Panc1 (cell line): ENCODE results near the gene LAMA5. TPM values are rescaled to one million over a fixed set of nuclear protein-coding genes. Genes with fewer than 3 reads are reported as not detected.
A peak's percentile ranks its signal among the peaks of the same experiment; 100 is the strongest.

ENCODE experiments used
- ATAC-seq: fragments of 200-7000 bp; cut with Tn5 transposase; 2 replicates; pipeline ENCODE4 v1.9.1; 2020; ENCODE audit warnings: mild to moderate bottlenecking, moderate library complexity
- BruUV-seq: library from RNA; stranded (reverse); fragments of 400-500 nt; replicated peaks from 2 replicates; lab custom pipeline; 2021; lab: Mats Ljungman, UMichigan
- CTCF ChIA-PET: fragments of 300-600 bp; sonication (Branson Sonifier 250); formaldehyde crosslinking; loops from one replicate; lab custom pipeline; 2022; ENCODE audit warnings: antibody characterized with exemption; lab: Charles Lee
- POLR2A ChIA-PET: fragments of 300-600 bp; sonication (Branson Sonifier 250); formaldehyde crosslinking; loops from one replicate; lab custom pipeline; 2022; ENCODE audit warnings: antibody characterized with exemption; lab: Charles Lee
- DNase-seq: peaks from one replicate; pipeline ENCODE4 v3.0.0-alpha.2; 2010; ENCODE audit warnings: low read depth, low spot score
- H3K27ac ChIP-seq: 2 replicates; pipeline ENCODE4 v1.5.1; 2011; ENCODE audit warnings: mild to moderate bottlenecking, low read length, inconsistent platforms
- H3K27me3 ChIP-seq: fragments of 200-500 bp; sonication (Bioruptor generic); 2 replicates; pipeline ENCODE4 v1.6.0; 2014; ENCODE audit warnings: low read length, inconsistent platforms; ENCODE audit not compliant: control insufficient read depth, insufficient read depth
- H3K36me3 ChIP-seq: fragments of 200-500 bp; sonication (Bioruptor generic); 2 replicates; pipeline ENCODE4 v1.5.1; 2014; ENCODE audit warnings: inconsistent platforms, mild to moderate bottlenecking, low read length, moderate library complexity; ENCODE audit not compliant: control insufficient read depth, insufficient read depth
- H3K4me1 ChIP-seq: 2 replicates; pipeline ENCODE4 v1.5.1; 2011; ENCODE audit warnings: inconsistent platforms, mild to moderate bottlenecking, low read length, moderate library complexity; ENCODE audit not compliant: control insufficient read depth, insufficient read depth
- H3K4me3 ChIP-seq, 2 experiments: 2 replicates each; pipeline ENCODE4 v1.5.1; 2011 to 2012; ENCODE audit warnings: low read depth in 2 of 2, low read length in 2 of 2, mild to moderate bottlenecking in 2 of 2, inconsistent platforms in 1 of 2, moderate library complexity in 1 of 2
- H3K9me3 ChIP-seq: fragments of 200-500 bp; sonication (Bioruptor generic); 2 replicates; pipeline ENCODE4 v1.5.1; 2014; ENCODE audit warnings: low read depth, mild to moderate bottlenecking, inconsistent platforms, low read length, moderate library complexity; ENCODE audit not compliant: control insufficient read depth, insufficient read depth
- POLR2AphosphoS5 ChIP-seq: IDR thresholded peaks from 2 replicates; pipeline ENCODE4 v1.6.1; 2012; ENCODE audit warnings: mild to moderate bottlenecking, low read depth, low read length, moderate library complexity
- SIN3A ChIP-seq: IDR thresholded peaks from 2 replicates; pipeline ENCODE4 v1.6.1; 2012; ENCODE audit warnings: low read depth, mild to moderate bottlenecking, low read length, moderate library complexity, borderline replicate concordance; ENCODE audit not compliant: insufficient read depth
- TCF7L2 ChIP-seq: IDR thresholded peaks from 2 replicates; pipeline ENCODE4 v1.6.1; 2011; ENCODE audit warnings: mild to moderate bottlenecking, low read depth, low read length, inconsistent platforms
- in situ Hi-C: cut with HindIII; loops from 2 replicates; pipeline ENCODE4 v1.10.0; 2016; ENCODE audit warnings: low sequenced_read_pairs, low pct_unique_long_range_greater_than_20kb
- intact Hi-C: fragments of 100-400 bp; cut with micrococcal nuclease; formaldehyde crosslinking; loops from one replicate; pipeline ENCODE4 v1.10.0; 2022; ENCODE audit not compliant: unreplicated experiment
- total RNA-seq: library from RNA; stranded (reverse); gene quantifications from one replicate; pipeline ENCODE4 v1.2.1, GENCODE V29; 2021; ENCODE audit not compliant: unreplicated experiment
- TF ChIP-seq, protein P1 (sequence below): fragments of 450-650 bp; IDR thresholded peaks from 2 replicates; pipeline ENCODE4 v1.5.1; 2017; ENCODE audit warnings: mild to moderate bottlenecking
- TF ChIP-seq, protein P2 (sequence below), 2 experiments: IDR thresholded peaks; 2 replicates each; pipeline ENCODE4 v1.6.1; 2011 to 2012; ENCODE audit warnings: low read depth in 2 of 2, control low read depth in 1 of 2, low read length in 1 of 2, mild to moderate bottlenecking in 1 of 2, moderate library complexity in 1 of 2; ENCODE audit not compliant: insufficient read depth in 1 of 2

The LAMA5 gene
- total RNA-seq, 1 experiment from 2014 or later: 497 TPM

DNA sequence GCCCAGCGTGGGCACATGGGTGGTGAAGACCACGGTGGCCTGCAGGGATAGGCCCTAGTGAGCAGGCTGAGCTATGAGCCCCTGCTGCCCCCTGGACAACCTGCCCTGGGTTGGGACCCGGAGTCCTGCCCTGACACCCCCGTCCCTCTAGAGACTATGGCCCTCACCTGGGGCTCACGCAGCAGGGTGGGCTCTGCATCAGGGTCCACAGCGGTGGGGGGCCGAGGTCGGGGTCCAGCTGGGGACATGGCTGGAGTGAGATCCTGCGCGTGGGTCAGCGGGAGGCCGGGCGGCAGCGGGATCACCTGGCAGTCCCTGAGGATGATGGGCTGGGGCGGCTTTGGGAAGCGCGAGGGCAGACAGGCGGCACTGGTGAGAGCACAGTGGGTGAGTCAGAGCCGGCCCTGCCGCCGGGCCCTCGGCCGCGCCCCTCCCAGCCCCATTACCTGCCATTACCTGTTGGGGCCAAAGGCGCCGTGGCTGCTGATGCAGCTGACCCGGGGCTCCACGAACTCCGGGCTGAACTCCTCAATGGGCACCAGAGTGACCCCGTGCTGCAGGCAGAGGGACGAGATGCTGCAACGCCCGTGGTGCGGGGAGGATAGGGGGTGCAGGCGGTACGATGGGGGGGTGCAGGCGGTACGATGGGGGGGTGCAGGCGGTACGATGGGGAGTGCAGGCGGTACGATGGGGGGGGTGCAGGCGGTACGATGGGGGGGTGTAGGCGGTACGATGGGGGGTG is 36.4 kb downstream of the LAMA5 start:
- Histone ChIP-seq H3K4me3 (no peak overlapping the region), H3K27me3 (no peaks in the 10 kb centered on the region), H3K9me3 (no peaks in the 10 kb centered on the region), H3K4me1 (no peaks in the 10 kb centered on the region), H3K27ac (no peak overlapping the region), H3K36me3 (peaks cover 14% of the 10 kb centered on the region)
- TF ChIP-seq TCF7L2 (no peak), SIN3A (no peak), POLR2AphosphoS5 (no peak)
- TF ChIP-seq, protein P1, sequence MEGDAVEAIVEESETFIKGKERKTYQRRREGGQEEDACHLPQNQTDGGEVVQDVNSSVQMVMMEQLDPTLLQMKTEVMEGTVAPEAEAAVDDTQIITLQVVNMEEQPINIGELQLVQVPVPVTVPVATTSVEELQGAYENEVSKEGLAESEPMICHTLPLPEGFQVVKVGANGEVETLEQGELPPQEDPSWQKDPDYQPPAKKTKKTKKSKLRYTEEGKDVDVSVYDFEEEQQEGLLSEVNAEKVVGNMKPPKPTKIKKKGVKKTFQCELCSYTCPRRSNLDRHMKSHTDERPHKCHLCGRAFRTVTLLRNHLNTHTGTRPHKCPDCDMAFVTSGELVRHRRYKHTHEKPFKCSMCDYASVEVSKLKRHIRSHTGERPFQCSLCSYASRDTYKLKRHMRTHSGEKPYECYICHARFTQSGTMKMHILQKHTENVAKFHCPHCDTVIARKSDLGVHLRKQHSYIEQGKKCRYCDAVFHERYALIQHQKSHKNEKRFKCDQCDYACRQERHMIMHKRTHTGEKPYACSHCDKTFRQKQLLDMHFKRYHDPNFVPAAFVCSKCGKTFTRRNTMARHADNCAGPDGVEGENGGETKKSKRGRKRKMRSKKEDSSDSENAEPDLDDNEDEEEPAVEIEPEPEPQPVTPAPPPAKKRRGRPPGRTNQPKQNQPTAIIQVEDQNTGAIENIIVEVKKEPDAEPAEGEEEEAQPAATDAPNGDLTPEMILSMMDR: no peak
- TF ChIP-seq, protein P2, sequence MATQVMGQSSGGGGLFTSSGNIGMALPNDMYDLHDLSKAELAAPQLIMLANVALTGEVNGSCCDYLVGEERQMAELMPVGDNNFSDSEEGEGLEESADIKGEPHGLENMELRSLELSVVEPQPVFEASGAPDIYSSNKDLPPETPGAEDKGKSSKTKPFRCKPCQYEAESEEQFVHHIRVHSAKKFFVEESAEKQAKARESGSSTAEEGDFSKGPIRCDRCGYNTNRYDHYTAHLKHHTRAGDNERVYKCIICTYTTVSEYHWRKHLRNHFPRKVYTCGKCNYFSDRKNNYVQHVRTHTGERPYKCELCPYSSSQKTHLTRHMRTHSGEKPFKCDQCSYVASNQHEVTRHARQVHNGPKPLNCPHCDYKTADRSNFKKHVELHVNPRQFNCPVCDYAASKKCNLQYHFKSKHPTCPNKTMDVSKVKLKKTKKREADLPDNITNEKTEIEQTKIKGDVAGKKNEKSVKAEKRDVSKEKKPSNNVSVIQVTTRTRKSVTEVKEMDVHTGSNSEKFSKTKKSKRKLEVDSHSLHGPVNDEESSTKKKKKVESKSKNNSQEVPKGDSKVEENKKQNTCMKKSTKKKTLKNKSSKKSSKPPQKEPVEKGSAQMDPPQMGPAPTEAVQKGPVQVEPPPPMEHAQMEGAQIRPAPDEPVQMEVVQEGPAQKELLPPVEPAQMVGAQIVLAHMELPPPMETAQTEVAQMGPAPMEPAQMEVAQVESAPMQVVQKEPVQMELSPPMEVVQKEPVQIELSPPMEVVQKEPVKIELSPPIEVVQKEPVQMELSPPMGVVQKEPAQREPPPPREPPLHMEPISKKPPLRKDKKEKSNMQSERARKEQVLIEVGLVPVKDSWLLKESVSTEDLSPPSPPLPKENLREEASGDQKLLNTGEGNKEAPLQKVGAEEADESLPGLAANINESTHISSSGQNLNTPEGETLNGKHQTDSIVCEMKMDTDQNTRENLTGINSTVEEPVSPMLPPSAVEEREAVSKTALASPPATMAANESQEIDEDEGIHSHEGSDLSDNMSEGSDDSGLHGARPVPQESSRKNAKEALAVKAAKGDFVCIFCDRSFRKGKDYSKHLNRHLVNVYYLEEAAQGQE (IDR thresholded peaks at IDR 0.05; ENCODE audit: insufficient read depth in 1 of 2, low read depth in 2 of 2, low read length in 1 of 2): no peak
- intact Hi-C loops: no loop called here
- in situ Hi-C loops: no loop called here
- BruUV-seq: no TSS peak
- no peak for ATAC-seq
- CTCF ChIA-PET: no interaction called here
- POLR2A ChIA-PET: interaction anchor here (0.6 kb wide), 1 partner anchor 56 kb away, joined by 3 read pairs; no protein-coding TSS in a partner anchor
- DNase-seq: no peak

DNA sequence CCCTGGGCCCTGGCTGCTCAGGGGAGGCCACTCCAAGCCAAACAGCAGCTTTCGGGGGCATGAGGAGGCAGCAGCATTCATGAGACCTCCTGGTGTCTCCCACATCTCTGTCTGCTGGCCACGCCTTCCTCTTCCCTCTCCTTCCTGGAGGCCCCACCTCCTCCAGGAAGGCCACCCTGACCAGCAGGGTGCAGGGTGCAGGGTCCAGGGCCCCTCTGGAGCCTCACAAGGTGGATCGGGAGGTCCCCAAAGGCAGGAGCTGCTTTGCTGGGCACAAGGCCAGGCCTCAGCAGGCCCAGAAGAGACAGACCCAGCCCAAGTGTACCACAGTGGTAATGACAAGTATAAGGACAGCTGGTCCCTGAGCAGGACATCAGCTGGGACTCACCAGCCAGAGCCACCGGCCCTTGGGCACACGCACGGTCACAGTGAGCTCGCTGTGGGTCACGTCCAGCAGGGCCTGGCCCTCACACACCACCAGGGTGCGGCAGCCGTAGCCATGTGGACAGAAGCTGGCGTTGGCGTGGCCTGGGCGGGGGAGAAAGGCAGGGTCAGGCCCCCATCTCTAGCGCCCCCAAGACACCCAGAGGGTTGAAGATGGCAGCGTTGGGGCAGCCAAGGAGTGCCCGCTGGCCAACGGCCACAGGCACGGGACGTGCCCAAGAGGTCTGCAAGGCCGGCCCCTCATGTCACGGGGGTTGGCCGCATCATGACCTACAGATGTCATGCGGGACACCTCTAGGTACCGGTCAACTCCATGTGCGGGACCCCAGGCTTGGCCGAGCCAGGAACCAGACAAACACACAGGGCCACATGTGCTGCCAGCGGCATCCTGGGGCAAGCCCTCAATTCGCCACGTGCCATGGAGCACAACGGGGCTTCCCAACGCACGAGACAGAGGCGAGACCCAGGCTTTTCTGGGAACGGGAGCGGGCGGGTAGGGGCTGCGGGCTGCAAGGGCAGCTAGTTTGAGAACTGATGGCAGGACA is 37.4 kb downstream of the LAMA5 start:
- in situ Hi-C loops (no loop called here), intact Hi-C loops (no loop called here)
- DNase-seq: no peak
- Histone ChIP-seq H3K27ac (no peak overlapping the region), H3K9me3 (no peaks in the 10 kb centered on the region), H3K4me3 (no peak overlapping the region), H3K36me3 (peaks cover 12% of the 10 kb centered on the region), H3K27me3 (no peaks in the 10 kb centered on the region), H3K4me1 (peaks cover under 1% of the 10 kb centered on the region; the same call in 1 of the 2 replicates)
- no peak for ATAC-seq
- TF ChIP-seq, protein P1: no peak
- 0 out of 2 replicates have a peak, but pooled peaks have one; percentile 4 for TF ChIP-seq POLR2AphosphoS5
- ChIA-PET POLR2A (interaction anchor here (0.6 kb wide), 1 partner anchor 55 kb away, joined by 3 read pairs; no protein-coding TSS in a partner anchor), CTCF (no interaction called here)
- no TSS peak for BruUV-seq
